HG02840 (cell line): Measurements from ENCODE around the gene CBX5.
A peak's percentile ranks its signal among the peaks of the same experiment; 100 is the strongest.
"Not testable (repeated sequence)": the region's sequence is repeated elsewhere in the genome, so short reads cannot be mapped to it uniquely, and the experiment has no call there.

Experiments
- ATAC-seq: cut with Tn5 transposase; IDR thresholded peaks from one replicate; pipeline ENCODE4 v1.9.1; 2021; ENCODE audit warnings: mild to moderate bottlenecking, moderate library complexity, moderate number of reproducible peaks; ENCODE audit not compliant: unreplicated experiment, low FRiP score

Gene CBX5

DNA sequence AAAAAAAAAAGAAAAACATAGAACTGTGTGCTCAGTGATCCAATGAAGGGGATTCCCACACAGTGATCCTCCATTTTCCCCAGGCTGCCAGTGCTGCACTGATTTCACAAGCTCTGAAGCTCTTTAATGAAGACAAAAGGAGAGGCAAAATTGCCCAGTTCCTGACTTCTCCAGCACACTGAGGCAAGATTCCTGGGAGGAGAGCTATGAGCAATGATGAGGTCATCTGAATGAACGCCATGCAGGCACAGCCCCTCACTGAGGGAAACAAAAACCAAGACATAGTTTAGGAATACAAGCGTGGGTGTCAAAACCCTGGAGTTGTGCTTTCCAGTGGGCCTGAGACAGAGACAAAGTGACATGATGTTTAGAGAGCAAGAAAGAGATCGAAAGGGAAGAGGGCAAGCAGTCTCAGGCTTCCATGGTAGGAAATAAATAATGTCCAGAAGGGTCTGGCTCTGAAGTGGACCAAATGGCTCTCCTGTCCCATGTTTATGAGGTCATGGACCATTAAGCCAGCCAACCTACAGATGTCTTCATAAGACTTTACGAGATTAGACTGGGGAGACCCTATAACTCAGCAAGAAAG, 50.2 kb downstream of the CBX5 start:
- ATAC-seq: no peak

DNA sequence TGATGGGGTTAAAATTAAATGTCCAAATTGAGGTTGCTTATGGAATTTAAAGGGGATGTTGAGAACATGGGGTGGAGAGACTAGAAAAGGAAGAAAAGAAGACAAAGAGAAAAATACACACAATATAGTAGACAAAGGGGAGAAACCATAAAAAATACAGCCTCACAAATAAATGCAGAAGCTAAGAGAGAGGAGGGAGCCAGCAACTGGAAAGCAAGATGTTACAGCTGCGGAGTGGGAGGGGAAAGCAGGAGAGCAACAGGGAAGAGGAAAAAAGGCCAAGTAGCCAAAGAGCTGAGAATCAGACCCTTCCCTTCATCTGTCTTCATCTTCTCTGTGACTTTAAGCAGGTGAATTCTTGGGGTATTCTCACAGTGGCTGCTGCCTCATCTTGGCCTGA, 51.5 kb downstream of the CBX5 start:
- no peak for ATAC-seq

DNA sequence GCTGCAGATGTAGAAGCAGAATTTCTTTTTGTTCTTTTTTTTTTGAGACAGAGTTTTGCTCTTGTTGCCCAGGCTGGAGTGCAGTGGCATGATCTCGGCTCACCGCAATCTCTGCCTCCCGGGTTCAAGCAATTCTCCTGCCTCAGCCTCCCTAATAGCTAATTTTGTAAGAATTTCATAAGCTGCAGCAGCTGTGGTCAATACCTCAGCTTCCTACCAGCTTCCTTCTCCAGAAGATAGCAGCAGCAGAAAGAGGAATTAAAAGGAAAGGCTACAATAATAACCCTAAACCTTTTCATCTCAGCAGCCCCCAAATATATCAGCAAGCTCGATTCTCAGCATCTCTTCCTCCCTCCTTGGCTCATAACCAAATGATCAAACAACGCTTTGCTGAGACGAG, 52.0 kb downstream of the CBX5 start:
- not testable (repeated sequence) for ATAC-seq

DNA sequence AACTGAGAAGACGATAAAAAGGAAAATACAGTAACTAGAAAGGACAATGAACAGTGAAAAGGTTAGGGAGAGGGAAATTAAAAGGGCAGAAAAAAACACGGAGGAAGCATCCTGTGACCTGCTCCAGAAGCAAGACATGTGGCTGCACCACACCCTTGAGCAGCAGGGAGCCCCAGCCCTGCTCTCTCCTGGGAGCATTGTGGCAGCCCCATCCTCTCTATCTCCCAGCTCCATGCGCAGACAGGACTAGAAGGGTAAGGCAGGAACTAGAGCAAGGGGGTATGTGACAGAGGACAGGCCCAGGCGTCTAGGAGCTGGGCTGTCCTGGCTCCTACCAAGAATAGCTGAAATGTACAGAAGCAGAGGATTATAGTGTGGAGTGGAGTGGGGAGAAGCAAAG, 52.5 kb downstream of the CBX5 start:
- ATAC-seq: no peak

DNA sequence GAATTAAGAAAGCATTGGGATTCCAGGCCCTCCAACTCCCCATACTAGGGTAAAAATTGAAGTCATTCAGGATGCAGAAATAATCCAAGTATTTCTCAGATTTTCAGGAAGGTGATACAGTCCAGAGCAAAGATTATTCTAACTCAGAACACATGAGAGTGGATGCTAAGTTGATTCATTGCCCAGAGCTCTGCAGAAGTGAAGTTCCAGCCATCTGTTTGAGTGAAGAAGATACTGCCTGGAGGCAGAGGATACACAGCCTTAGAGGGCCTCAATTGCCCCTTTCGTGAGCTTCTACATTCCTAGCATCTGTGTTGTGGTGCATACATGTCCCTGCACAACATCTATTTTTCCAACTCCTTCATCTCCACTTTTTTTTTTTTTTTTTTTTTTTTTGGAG, 54.3 kb downstream of the CBX5 start:
- ATAC-seq: no peak

DNA sequence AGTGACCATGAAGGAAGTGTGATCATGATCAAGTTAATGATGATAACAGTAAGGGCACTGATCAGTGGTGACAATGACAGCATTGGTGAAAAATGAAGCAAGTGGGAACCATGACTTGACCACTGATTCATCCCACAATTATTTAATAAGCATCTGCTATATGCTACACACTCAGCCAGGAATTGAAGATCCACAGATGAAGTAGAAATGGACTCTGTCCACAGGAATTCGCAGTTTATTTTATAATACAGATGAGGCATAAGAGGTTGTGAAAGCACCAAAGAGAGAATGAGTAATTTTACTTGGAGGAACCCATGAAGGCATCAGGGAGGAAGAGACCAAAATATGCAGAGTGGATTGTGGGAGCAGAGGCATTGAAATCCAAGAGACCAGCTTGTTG, 57.3 kb downstream of the CBX5 start:
- no peak for ATAC-seq

DNA sequence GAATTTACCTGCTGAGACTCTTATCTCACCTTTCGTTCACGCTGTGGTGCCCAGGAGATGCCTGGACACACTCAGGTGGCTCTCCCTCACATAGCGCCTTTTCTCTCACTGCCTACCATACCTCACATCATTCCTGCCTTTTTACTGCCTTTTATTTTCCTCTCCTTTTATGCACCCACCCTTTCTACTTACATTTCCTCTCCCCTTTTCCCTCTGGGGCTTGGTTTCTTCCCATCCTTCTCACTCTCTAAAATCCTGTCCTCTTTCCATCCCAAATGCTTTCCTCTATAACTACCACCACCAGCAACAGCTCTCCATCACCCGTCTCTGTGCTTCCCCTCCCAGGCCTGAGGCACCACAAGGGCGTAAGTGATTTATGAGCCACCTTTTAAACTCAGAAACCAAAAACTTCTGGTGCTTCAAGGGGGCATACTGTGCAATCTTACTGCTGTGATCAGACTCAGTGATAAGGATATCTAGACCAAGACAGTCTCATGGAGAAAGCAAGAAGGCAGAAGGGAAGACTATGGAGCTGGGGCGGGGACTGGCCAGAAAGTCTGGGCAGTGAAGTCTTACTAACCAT, 58.4 kb downstream of the CBX5 start:
- no peak for ATAC-seq

DNA sequence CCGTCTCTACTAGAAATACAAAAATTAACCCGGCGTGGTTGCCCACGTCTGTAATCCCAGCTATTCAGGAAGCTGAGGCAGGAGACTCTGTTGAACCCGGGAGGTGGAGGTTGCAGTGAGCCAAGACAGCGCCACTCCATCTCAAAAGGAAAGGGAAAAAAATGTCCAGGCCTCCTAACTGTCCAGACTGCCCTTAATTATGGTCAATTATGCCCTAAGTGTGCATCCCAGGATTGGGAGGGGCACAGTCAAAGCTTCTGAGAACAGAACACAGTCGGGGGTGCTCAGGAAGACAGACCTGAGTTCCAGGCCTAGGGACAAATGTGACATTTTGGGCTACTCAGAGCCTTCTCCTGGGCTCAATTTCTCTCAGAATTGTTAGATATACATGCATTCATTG, 59.4 kb downstream of the CBX5 start:
- ATAC-seq: no peak

DNA sequence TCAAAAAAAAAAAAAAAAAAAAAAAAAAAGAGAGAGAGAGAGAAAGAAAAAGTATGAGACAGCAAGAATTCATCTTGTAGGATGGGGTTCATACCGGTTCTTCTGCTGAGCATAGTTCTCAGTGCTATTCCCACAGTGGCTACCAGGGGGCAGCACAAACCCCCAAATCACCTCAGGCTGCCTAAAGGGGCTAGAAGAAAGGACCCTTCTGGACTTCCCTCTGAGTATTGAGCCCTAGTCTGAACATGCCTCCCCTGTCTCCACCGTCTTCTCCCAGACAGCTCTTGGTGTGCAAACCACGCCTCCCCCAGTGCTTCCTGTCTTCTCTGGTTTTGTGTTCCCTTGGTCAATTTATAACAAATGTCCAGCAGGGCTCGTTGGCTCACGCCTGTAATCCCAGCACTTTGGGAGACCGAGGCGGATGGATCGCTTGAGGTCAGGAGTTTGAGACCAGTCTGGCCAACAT, 59.8 kb downstream of the CBX5 start:
- ATAC-seq: no peak

DNA sequence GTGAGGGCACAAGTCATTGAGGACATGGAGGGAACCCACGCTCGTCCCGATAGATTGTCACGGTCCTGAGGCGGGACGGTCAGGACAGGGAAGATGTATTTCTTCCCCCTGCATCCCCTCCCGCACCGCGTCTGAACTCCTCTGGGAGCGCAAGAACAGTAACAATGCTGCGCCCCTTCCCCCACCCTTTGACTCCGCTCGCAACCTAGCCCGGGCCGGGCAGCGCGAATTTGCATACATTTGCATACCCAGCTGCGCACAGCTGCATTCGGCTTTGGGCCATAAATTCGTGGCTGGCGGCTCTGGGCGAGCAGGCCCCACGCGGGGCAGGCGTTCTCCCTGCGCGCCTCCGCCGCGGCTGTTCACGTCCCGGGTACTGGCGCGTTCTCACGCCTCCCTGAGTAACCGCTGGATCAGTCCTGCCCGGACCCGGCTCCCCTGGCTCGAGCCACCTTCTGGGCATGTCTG, 62.1 kb downstream of the CBX5 start:
- ATAC-seq: no peak

DNA sequence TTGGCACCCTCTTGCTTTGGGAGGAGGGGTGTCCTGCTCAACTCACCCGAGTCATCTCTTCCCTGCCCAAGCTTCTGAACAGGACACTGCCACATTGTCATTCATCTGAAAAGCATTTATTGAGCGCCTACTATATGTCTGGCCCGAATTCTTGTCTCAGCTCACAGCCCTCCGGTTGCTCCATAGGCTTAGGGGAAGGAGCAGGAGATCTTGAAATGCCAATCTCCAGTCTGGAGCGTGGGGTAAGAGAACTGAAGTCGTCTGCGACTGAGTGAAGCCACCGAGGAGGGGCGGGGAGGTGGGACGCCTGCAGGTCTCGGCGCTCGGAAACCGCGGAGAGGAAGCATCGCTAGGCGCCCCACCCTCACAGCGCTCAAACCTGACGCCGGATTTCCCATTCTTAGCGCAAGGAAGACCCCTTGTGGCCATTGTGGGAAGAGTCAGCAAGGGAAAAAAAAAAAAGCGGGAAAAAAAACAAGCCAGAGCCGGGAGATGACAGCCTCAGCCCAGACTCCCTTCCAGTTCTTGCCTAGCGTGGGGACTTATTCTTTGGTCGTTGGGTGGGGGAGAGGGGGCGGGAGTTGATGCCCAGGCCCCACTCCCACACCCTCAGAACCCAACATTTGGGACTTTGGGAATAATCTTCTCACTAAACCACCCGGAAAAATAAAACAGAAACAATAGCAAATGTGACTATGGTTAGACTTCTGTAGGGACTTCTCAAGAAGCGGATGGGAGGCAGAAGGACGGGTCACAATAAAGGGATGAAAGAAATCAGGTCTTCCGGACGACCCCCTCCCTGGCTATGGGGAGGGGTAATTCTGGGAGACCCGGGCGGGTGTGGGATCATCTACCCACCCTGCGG, 62.9 kb downstream of the CBX5 start:
- ATAC-seq: peak; percentile 38

DNA sequence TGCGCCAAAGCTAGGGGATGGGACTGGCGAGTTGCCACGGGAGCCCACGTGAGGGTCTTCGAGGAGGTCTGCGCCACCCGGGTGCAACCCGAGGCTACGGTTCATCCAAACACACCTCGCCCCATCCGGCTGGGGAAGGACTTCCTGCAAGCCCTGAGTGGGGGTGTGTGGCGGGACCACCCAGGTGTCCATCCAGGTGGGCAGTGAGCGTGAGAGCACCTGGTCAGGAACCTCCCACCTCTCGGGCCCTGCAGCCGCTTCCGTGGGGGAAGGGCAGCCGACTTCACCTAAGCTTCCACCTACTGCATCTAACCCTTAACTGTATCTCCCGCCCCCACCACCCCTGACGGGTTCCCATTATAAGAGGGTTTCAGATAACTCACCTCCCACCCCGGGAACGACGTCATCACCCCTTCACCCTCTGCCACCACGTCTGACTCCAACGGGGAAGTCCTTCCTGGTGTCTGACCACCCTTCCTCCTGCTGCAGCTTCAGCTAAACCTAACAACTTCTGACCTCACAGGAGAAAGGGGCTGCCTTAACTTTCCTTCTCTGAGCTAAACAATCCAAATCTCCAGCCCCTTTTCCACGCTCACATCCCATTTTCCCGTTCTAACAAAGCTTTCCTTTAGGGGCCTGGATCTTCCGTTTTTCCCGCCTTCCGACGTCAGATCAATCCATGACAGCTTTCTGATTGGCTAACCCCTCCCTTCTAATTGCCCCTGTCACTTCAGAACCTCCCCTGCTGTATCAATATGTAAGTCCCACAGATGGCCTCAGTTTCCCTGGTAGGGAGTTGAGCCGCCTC, 63.7 kb downstream of the CBX5 start:
- ATAC-seq: no peak

DNA sequence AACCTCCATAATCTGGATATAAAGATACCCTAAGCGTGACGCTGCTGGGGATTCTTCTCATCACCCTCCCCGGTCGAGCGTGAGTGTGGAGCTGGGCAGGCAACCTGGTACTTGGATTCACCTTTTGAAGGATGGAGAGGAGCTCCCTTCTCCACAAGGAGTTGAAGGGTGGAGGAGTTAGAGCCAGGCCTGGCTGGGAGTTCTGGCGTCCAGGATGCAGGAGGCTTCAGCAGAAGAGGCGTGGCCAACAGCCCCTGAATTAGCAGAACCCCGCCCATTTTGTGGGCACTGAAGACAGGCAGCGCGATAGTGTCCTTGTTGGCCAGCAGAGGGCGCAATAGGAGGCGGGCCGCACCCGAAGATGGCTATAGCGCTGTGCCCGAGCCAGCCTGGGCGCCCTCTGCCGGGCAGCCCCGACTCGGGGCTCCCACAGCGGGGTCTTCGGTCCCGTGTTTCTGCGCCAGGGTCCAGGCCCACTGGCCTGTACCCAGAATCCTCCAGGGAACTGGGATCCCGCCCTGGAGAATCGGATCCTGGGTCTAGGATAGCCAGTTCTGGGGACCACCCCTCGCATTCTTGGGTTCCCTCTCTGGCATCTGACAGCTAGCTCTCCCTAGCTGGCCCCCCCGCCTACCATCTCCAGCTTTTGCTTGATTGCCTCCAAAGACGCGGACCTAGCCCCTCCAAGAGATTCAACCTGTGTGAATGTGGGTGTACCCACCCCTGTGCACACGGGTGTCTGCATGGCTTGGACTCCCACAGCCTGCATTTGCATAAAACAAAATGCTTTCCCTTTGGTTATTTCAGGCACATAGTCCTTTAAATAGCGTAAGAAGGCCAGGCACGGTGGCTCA, 65.1 kb downstream of the CBX5 start:
- ATAC-seq: peak; percentile 75

DNA sequence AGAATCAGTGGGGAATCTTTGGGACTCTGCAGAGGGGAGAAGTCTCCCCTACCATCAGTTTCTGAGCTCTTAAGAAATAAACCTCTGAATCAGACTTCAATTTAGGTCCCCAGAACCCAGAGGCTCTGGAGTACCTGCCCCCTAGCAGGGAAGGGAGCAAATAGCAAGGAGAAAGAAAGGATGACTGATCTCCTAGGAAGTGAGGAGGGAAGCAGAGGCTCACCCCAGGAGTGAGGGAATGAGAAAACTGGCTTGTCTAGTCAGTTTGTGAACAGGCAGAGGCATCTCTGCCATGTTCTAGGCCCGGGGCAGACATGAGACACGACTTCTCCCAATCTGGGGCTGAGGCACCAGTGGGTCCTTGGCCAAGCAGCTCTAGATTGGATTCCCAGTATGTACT, 66.8 kb downstream of the CBX5 start:
- no peak for ATAC-seq

DNA sequence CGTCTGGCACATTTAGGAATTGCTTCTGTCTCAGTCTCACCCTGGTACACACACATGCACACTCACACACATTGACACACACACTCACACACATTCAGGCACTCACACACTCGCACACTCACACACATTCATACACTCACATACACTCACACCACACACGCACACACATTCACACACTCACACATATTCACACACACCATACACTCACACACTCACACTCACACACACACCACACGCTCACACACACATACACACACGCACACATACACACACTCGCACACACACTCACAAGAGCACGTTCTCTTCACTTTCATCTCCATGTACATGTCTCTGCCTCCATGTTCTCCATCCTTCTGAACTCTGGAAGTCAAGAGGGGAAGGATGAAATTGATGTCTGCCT, 68.0 kb downstream of the CBX5 start:
- no peak for ATAC-seq

DNA sequence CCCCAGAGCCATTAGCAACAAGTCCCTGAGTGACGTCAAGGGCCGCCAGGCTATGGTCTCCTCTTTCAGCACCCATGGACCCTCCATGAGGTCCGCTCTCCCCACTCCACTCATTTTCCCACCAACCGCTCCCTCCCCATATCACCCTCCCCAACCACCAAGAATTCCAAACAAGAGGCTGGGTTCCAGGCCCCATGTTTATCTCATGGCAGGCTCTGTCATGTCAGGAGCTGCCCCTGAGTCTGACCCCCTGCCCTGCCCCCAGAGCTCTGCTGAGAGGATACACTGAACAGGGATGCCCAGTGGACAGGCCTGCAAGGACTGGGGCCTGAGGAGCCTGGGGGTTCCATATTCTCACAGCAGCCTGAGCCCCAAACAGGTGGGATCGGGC, 69.5 kb downstream of the CBX5 start:
- ATAC-seq: no peak

DNA sequence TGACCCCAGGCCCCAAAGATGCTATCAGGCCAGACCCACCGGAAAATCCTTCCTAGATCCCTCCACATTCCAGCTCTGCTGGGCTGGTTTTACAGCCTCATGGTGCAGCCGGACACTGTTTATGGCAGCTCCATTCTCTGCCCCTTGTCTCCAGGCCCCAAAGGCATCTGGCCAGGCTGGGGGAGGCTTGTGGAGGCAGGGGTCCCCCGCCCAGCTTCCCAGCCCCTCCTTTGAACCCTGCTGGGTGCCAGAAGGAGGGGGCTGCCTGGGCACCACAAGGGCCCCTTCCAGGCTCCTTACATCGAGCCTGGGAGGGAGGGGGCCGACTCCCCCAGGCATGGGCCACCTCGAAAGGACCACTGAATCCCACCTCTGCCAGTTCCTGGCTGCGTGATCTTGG, 71.3 kb downstream of the CBX5 start:
- no peak for ATAC-seq

DNA sequence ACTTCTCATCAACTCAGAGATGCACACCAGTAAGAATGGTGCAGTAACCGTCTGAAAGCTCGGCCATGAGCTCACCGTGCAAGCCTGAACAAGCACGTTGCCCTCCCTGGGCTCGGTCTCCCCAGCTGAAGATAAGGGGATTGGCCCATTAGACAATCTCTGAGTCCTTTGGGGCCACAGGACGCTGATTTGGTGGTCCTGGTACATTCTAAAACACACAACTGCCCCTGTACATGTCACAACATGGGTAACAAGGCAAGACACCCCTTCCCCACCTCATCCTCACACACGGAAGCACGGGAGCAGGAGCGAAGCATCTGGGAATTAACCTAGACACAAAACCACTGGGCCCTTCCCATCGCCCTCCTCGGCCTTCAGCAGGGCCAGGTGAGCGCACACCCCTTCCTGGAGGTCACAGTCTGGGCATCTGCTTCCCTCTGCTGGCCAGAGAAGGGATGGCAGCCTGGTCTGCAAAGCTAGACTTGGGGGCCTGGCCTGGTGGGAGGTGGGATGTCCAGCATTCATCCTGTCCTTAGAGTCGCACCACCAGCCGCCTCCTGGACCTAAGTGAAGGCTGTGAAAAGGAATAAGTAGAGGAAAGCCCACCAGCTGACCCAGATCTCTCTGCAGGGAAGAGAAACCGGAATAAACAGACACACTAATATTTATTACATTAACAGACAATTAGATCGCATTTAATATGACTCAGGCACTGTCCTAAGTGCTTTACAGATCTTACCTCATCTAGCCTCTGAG, 72.2 kb downstream of the CBX5 start:
- ATAC-seq: no peak

DNA sequence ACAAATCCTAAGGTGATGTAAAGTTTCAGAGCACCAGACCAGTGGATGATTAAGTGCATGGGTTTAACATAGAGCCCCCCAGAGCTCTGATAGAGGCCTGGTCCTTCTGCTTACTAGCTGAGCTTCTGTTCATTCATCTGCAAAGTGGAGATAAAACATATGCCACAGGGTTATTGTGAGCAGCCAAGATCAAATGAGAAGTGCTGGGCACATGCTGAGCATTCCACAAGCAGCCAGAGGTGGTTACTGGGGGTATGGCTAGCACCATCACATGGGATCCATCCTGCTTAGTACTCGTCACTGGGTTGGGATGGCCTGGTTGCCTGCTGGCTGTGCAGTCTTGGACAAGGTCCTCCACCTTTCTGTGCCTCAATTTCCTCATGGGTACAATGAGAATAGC, 73.1 kb downstream of the CBX5 start:
- no peak for ATAC-seq
